ENCODE measurements around the gene MBOAT2. TPM values are rescaled to one million over a fixed set of nuclear protein-coding genes. Genes with fewer than 3 reads are reported as not detected.

Gene MBOAT2
- total RNA-seq, 1 donor from 2014 or later: 94.7 TPM

DNA sequence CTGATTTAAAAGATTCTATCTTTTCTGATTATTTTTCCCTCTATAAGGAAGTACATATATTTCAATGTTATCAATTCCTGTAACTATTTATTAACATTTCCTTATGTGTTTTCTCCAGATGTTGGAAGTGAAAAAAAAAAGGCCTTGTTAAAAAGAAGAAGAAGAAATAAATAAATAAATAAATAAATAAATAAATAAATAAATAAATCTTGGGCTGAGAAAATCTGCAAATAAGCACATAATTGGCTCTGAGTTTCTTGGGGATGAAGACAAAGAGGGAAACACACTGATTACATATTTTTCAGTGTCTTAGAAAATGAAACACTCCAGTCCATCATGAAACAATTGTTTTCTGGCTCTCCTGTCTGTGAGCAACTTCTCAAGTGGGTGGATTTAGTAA, 21.1 kb upstream of the MBOAT2 start:
- no peak overlapping the region for H3K4me3 Mint-ChIP-seq (ENCODE audit: unreplicated experiment)
- TF ChIP-seq, protein P1, sequence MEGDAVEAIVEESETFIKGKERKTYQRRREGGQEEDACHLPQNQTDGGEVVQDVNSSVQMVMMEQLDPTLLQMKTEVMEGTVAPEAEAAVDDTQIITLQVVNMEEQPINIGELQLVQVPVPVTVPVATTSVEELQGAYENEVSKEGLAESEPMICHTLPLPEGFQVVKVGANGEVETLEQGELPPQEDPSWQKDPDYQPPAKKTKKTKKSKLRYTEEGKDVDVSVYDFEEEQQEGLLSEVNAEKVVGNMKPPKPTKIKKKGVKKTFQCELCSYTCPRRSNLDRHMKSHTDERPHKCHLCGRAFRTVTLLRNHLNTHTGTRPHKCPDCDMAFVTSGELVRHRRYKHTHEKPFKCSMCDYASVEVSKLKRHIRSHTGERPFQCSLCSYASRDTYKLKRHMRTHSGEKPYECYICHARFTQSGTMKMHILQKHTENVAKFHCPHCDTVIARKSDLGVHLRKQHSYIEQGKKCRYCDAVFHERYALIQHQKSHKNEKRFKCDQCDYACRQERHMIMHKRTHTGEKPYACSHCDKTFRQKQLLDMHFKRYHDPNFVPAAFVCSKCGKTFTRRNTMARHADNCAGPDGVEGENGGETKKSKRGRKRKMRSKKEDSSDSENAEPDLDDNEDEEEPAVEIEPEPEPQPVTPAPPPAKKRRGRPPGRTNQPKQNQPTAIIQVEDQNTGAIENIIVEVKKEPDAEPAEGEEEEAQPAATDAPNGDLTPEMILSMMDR (IDR thresholded peaks at IDR 0.05): no peak
- H3K36me3 Mint-ChIP-seq (ENCODE audit: unreplicated experiment): no peaks in the 10 kb centered on the region
- peaks cover 3% of the 10 kb centered on the region for H3K9me3 Mint-ChIP-seq (ENCODE audit: unreplicated experiment)
- no peaks in the 10 kb centered on the region for H3K27me3 Mint-ChIP-seq (ENCODE audit: unreplicated experiment)
- no peaks in the 10 kb centered on the region for H3K4me1 Mint-ChIP-seq (ENCODE audit: unreplicated experiment)
- DNase-seq (ENCODE audit: extremely low spot score, unreplicated experiment): no peak
- no peak overlapping the region for H3K27ac Mint-ChIP-seq (ENCODE audit: unreplicated experiment)

- TF ChIP-seq, protein P1 (IDR thresholded peaks at IDR 0.05): no peak
- H3K27me3 Mint-ChIP-seq (ENCODE audit: unreplicated experiment): no peaks in the 10 kb centered on the region
- DNase-seq (ENCODE audit: extremely low spot score, unreplicated experiment): no peak
- H3K27ac Mint-ChIP-seq (ENCODE audit: unreplicated experiment): no peak overlapping the region
- no peaks in the 10 kb centered on the region for H3K36me3 Mint-ChIP-seq (ENCODE audit: unreplicated experiment)
- H3K4me1 Mint-ChIP-seq (ENCODE audit: unreplicated experiment): peaks cover 7% of the 10 kb centered on the region
- no peak overlapping the region for H3K4me3 Mint-ChIP-seq (ENCODE audit: unreplicated experiment)
- H3K9me3 Mint-ChIP-seq (ENCODE audit: unreplicated experiment): peaks cover 3% of the 10 kb centered on the region
Observed at GRCh38 chr2:9021563-9022211, 18.2 kb upstream of the MBOAT2 start.

DNA sequence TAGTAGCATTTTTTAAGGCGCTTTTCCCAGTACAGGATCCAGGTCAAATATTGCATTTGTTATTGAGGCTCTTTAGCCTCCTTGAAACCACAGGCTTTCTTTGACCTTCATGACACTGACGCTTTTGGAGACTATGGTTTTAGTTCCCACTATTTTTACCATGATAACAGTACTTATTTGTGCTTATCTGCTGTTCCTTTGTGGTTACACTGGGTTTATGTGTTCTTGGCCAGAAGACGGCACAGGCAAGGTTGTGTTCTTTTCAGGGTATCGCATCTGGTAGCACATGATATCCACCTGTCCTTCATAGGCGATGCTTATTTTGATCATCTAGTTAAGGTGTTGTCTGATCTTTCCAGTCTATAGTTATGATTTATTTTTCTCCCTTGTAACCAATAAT, 16.8 kb upstream of the MBOAT2 start:
- no peak for DNase-seq (ENCODE audit: extremely low spot score, unreplicated experiment)
- Mint-ChIP-seq H3K4me3 (ENCODE audit: unreplicated experiment) (no peak overlapping the region), H3K27me3 (ENCODE audit: unreplicated experiment) (no peaks in the 10 kb centered on the region), H3K4me1 (ENCODE audit: unreplicated experiment) (peaks cover 7% of the 10 kb centered on the region), H3K36me3 (ENCODE audit: unreplicated experiment) (no peaks in the 10 kb centered on the region), H3K27ac (ENCODE audit: unreplicated experiment) (no peak overlapping the region), H3K9me3 (ENCODE audit: unreplicated experiment) (peaks cover 3% of the 10 kb centered on the region)
- TF ChIP-seq, protein P1 (IDR thresholded peaks at IDR 0.05): no peak

DNA sequence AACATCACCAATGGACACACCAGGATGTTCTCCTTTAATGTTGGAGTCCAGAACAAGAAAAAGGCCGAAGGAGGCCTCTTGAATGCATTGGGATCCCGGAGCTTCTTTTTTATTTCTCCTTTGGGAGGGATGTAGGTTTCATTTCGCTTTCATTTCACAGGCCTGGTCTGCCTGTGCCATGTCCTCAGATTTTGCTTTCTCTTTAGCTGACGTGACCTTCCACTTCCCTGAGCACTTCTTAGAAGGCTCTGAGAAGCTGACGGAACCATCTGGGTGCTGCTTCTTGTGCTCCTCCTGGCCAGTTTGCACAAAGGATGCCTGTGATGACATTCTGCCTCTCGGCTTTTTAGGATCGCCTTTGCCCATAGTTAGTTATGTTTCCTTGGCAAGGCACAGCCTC, 15.1 kb upstream of the MBOAT2 start:
- TF ChIP-seq, protein P1 (IDR thresholded peaks at IDR 0.05): no peak
- H3K27me3 Mint-ChIP-seq (ENCODE audit: unreplicated experiment): peaks cover 3% of the 10 kb centered on the region
- no peak overlapping the region for H3K4me3 Mint-ChIP-seq (ENCODE audit: unreplicated experiment)
- H3K27ac Mint-ChIP-seq (ENCODE audit: unreplicated experiment): no peak overlapping the region
- peaks cover 3% of the 10 kb centered on the region for H3K9me3 Mint-ChIP-seq (ENCODE audit: unreplicated experiment)
- H3K36me3 Mint-ChIP-seq (ENCODE audit: unreplicated experiment): no peaks in the 10 kb centered on the region
- no peak for DNase-seq (ENCODE audit: extremely low spot score, unreplicated experiment)
- H3K4me1 Mint-ChIP-seq (ENCODE audit: unreplicated experiment): peaks cover 19% of the 10 kb centered on the region

GRCh38 chr2:9018109-9018508, 14.6 kb upstream of the MBOAT2 start:
- DNase-seq (ENCODE audit: extremely low spot score, unreplicated experiment): no peak
- Mint-ChIP-seq H3K27ac (ENCODE audit: unreplicated experiment) (no peak overlapping the region), H3K4me1 (ENCODE audit: unreplicated experiment) (peaks cover 19% of the 10 kb centered on the region), H3K36me3 (ENCODE audit: unreplicated experiment) (no peaks in the 10 kb centered on the region), H3K9me3 (ENCODE audit: unreplicated experiment) (peaks cover 3% of the 10 kb centered on the region), H3K27me3 (ENCODE audit: unreplicated experiment) (peaks cover 7% of the 10 kb centered on the region), H3K4me3 (ENCODE audit: unreplicated experiment) (no peak overlapping the region)
- TF ChIP-seq, protein P1 (IDR thresholded peaks at IDR 0.05): no peak
